Epidermal melanocyte (primary cell): ENCODE results near the gene AMBP.

ENCODE experiments used
- DNase-seq: peaks from one replicate; pipeline ENCODE4 v3.0.0; 2011; ENCODE audit warnings: low spot score; ENCODE audit not compliant: insufficient read length

AMBP gene

GRCh38 chr9:114075602-114076001 is 2.5 kb downstream of the AMBP start:
- no peak for DNase-seq

- DNase-seq, result no peak
Measured at GRCh38 chr9:114072184-114073140, 5.6 kb downstream of the AMBP start.

GRCh38 chr9:114071197-114071795 is 6.8 kb downstream of the AMBP start:
- DNase-seq, result no peak

- DNase-seq, result no peak
Measured at GRCh38 chr9:114070188-114071103, 7.7 kb downstream of the AMBP start.

GRCh38 chr9:114069476-114070187 is 8.5 kb downstream of the AMBP start:
- no peak for DNase-seq

GRCh38 chr9:114065304-114065703 is 12.8 kb downstream of the AMBP start:
- no peak for DNase-seq

GRCh38 chr9:114061830-114062474 is 16.1 kb downstream of the AMBP start:
- no peak for DNase-seq

GRCh38 chr9:114061292-114061691 is 16.8 kb downstream of the AMBP start:
- DNase-seq, result no peak

GRCh38 chr9:114060711-114061110 is 17.4 kb downstream of the AMBP start:
- no peak for DNase-seq

GRCh38 chr9:114060070-114060469 is 18.0 kb downstream of the AMBP start:
- no peak for DNase-seq

- DNase-seq, result no peak
Measured at GRCh38 chr9:114059047-114059803, 18.9 kb downstream of the AMBP start.

- DNase-seq, result no peak
Measured at GRCh38 chr9:114058688-114059046, 19.4 kb downstream of the AMBP start.

- DNase-seq, result no peak
Measured at GRCh38 chr9:114057161-114057885, 20.8 kb downstream of the AMBP start.

- no peak for DNase-seq
Measured at GRCh38 chr9:114056527-114056926, 21.6 kb downstream of the AMBP start.

- DNase-seq, result no peak
Measured at GRCh38 chr9:114055894-114056293, 22.2 kb downstream of the AMBP start.

GRCh38 chr9:114055061-114055460 is 23.0 kb downstream of the AMBP start:
- no peak for DNase-seq

GRCh38 chr9:114054191-114054690 is 23.9 kb downstream of the AMBP start:
- no peak for DNase-seq

- DNase-seq, result no peak
Measured at GRCh38 chr9:114053246-114054005, 24.7 kb downstream of the AMBP start.
